GM19467 (cell line): Measurements from ENCODE around the gene FRMD4B.
A peak's percentile ranks its signal among the peaks of the same experiment; 100 is the strongest.

Source experiments
- ATAC-seq: cut with Tn5 transposase; IDR thresholded peaks from one replicate; pipeline ENCODE4 v1.9.1; 2021; ENCODE audit warnings: mild to moderate bottlenecking, moderate library complexity; ENCODE audit not compliant: unreplicated experiment

Gene FRMD4B

DNA sequence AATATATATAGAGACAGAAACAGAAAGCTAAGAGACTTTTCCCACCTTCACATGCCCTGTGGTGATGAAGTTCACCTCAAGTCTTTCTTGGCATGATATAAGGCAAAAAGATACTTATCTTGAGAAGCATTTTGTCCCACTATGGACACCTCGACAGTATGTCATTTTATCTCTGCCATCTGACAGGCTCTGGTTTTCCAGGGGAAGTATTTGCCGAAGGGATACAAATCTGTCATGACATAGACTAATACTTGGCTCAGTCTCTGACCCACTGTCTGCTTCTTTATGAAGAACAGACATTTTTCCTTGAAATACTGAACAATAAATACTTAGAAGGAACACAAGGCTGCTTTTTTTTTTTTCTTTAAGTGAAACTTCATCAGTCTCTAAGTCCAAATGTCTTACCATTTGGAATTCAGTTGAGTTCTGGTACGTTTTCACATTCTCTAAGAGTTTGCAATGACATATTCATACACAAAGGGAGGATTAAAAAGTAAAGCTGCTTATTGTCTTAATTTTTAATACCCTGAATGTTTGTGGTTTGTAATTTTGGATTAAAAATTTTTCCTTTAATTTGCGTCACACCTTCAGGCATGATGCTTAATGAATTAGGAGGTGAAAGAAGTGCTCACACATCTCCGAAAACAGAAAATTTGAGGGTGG, 175.7 kb downstream of the FRMD4B start:
- no peak for ATAC-seq

DNA sequence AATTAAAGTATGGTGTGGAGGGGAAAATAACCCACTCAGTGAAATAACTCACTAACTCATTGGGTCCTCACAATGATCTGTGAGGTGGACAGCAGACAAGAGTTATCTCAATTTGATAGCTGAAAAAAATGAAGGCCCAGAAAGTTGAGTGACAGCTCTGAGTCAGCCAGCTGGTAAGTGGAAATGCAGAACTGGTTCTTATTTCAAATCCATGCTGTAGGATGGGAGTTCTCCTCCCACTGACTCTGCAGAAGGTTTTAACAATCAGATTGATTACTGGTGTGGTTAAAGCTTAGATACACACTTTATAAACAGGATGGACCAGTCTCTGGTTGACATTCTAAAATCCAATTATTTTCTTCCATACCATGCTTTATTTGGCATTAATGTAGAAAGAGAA, 176.5 kb downstream of the FRMD4B start:
- ATAC-seq: no peak

DNA sequence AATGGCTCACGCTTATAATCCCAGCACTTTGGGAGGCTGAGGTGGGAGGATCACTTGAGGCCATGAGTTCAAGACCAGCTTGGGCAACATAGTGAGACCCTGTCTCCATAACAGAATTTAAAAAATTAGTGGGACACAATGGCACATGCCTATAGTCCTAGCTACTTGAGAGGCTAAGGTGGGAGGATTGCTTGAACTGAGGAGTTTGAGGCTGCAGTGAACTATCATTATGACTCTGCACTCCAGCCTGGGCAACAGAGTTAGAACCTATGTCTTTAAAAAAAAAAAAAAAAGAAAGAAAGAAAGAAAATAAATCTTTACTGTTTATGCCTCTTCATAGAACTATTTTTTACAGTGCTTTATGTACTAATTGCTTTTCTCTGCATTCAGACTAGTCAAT, 178.9 kb downstream of the FRMD4B start:
- no peak for ATAC-seq

DNA sequence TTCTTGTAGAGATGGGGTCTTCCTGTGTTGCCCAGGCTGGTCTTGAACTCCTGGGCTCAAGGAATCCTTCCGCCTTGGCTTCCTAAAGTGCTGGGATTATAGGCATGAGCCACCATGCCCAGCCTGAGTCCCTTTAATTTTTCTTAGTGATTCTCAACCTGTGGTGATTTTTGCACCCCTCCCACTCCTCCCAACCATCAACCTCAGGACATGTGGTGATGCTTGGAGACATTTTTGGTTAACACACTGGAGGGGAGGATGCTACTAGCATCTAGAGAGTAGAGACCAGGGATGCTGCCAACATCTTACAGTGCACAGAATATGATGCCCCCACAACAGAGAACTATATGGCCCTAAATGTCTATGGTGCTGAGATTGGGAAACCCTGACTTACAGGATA, 180.5 kb downstream of the FRMD4B start:
- no peak for ATAC-seq

DNA sequence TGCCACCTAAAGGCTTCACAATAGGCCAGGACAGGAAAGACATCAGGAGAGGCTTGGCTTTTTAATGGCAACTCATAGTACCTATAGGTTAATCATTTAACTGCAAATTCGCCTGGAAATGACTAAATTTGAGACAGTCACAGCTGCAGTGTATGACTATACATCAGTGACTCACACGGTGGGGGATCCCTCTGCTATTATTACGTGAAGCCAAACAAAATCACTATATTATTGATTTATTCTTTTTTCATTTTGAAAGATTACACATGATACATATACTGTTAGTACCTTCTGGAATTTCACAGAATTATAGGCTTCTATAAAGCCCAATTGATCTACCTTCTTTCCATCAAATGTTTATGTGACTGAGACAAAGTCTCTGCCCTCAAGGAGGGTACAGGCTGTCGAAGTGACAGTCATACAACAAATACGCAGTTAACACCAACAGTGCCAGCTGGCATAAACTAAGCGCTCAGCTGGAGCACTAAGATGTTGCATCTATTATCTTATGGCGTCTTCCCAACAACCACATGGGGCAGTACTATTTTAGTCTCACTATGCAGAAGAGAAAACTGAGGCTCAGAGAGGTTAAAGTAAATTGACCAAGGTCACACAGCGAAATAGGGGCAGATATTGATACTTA, 181.5 kb downstream of the FRMD4B start:
- ATAC-seq: peak; percentile 81

DNA sequence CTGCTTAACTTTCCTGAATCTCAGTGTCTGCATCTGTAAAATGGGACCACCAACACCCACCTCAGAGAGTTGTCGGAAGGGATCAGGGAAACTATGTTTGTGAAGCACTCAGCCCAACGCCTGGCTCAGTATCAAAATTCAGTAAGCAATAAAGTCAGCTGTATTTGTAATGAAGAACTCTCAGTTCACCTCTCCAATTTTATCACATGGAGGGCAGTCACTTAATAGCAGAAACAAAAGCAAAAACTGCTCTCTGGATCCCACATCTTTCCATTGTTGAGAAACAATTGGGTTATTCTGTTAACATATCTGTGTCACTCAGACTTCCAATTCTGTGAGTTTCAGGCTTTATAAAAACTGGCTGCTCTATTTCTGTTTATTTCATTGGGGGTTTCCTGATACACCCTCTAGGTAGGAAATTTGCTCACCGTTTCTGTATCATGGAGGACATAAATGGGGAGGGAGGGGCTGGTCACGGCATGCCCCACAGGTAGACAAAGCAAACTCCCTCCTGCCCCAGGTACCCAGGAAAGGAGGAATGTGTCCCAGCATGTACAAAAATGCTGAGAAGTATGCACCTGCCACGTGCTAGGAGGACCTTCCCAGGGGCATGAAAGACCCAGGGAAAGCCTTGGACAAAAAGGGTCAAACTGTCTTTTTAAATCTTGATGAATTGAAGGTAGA, 182.1 kb downstream of the FRMD4B start:
- no peak for ATAC-seq

DNA sequence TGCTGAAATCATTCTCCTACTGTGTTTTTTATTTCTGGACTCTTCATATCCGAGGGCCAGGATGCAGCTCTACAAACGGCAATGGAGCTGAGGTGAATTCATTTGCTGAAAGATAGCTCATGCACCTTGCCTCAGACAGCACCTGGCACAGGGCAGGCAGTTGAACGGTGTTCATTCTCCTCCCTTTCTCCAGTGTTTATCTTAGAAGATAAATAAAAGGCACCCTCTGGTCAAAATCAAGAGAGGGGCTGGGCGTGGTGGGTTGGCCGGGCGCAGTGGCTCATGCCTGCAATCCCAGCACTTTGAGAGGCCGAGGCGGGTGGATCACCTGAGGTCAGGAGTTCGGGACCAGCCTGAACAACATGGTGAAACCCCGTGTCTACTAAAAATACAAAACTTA, 184.2 kb downstream of the FRMD4B start:
- ATAC-seq: no peak

DNA sequence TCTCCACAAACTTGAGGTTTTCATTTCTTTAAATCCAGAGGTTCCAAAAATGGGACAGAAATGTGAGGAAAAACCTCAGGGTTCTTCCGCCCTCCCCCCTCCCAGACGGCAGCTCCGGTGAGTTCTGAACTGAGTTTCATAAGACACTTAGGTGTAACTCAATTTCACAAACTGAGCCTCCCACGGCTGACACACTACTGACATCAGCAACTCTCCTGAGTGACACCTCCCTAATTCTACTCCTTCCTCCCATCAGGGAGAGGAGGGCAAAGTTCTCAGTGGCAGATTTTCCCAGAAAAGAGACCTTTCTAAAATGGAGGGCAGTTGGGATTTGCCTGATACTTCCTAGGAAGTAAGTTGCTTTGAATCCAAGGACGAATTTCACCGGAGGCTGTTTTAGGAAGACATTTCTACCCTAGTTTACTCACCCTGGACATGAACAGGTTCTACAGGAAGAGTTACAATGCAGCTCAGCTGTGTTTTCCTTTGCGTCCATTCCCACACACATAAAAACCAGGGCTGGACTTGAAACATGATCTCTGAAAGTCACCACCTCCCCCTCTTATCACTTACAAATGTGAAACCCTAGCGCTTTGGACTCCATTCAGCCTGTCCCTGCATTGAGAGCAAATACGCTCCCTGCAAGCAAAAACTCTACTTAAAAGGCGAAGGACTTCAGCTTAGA, 185.4 kb downstream of the FRMD4B start:
- no peak for ATAC-seq

DNA sequence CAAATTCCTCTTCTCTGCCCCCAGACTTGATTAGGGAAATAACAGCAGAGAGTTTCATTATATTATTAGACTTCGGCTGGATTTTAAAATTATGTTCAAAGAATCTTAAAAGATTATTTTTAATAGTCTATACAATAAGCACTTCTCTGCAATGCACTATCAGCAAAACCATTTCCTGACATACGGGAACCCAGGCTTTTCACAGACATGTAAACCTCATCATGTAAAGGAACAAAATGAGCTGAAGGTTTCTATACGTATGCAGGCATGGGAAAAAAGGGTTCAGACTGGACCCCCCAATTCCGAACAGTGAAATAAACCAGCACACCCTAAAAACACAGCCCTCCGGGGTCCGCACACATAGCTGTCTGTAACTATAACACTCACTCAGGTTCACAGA, 185.9 kb downstream of the FRMD4B start:
- ATAC-seq: no peak

DNA sequence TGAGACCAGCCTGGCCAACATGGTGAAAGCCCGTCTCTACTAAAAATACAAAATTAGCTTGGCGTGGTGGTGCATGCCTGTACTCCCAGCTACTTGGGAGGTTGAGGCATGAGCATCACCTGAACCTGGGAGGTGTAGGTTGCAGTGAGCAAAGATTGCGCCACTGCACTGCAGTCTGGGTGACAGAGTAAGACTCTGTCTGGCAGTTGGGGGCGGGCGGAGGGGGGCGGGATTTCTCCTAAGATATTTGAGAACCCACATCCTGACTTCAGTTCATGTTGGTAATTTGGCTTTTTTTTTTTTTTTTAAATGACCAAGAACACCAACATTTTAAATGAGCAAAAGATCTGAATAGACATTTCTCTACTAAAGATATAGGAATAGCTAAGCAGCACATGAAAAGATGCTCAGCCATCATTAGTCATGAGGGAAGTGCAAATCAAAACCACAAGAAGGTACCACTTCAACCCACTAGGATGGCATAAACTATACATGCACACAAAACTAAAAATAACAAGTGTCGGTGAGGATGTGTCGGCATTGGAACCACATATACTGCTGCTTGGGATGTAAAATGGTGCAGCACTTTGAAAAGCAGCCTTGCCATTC, 187.9 kb downstream of the FRMD4B start:
- no peak for ATAC-seq

DNA sequence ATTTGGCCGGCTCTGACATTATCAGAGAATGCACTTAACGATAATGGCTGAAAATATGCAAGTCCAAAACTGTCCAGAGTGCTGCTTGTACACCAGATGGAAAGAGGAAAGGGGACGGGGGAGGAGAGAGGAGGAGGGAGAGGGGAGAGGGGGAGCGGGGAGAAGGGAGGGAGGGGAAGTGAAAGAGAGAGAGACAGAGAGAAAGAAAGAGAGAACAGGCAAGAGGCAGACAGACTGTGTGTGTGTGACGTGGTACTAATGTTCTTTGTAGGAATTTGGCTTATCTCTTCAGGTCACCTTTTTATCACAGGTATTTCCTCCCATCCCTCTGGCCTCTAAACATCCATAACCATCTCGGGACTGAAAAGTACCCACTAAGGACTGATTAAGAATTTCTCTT, 188.4 kb downstream of the FRMD4B start:
- ATAC-seq: no peak

DNA sequence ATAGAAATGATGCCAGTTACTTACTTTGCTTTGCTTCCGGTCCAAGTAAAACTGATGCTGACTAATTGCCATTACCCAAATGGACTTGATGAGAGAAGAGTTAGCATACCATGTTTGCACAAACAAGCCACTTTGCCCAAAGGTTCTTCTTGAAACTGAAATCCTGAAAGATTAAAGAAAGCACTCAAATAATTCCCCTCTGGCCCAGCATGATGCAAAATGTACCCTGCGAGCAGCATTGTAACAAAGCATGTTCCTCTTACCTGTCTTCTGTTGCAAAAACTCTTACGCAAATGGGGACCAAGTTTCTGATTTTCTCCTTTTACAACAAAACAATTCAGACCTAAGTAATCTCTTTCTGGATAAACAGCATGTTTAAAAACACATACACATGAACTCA, 189.0 kb downstream of the FRMD4B start:
- ATAC-seq: no peak

DNA sequence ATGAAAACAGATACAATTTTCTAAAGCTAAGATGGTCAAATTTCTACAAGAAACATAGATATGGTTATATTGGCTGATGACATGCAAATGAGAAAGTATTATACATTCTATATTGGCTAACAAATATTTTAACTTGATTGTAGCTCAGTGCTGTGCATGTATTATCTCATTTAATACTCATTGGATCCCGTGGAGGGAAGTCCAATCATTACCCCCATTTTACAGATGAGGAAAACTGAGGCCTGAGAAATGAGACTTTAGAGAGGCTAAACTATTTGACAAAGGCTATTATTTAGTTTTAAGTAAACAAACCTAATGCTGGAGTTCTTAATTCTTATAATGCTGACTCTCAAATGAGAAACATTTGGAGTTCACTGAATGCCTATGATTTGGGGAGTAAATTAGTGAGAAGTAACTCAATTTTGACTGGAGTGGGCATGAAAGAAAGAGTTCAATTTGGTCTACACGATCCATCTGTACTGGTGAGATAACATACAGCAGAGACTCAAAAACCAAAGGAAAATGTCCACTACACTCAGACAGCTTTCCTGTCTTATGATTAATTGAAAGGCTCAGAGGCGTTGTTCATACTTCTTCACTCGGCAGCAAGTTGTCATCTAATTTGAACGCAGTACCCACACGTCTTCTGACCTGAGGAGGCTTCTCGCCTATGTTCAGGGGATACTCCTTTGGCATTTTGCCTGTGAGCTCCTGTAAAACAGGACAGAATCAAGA, 191.3 kb downstream of the FRMD4B start:
- ATAC-seq: no peak

DNA sequence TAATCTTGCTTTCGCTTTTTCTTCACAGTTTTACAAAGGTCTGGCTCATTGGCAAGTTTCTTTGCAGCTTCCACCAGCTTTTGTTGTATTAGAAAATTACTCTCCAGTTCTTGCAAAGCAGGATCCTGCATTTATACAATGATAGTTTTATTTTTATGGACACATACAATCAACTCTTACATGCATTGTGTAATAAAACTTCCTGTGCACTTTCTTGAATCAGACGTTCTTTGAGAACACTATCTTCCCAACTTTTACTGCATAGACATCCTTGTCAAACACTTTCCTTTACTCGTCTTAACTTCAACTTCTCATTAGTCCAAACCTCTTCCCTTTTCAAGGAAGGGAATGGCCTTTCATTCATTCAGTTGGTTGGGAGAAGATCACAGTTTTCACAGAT, 192.1 kb downstream of the FRMD4B start:
- ATAC-seq: no peak

DNA sequence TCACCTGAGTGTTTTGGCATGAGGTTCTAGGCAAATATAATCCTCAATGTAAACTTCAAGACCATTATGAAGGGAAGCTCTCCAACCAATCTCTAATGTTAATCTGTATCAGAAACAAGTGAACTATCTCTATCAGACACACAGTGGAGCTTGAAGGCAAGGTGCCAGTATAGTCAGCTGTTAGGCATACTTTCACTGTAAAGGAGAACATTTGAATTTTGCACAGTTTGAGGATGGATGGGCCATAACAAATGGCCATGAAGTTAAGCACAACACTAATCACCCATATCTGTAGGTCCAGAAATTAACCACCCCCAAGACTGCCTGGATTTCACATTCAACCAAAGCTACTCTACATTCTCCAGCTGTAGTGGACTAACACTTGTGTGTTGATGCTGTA, 194.4 kb downstream of the FRMD4B start:
- no peak for ATAC-seq

DNA sequence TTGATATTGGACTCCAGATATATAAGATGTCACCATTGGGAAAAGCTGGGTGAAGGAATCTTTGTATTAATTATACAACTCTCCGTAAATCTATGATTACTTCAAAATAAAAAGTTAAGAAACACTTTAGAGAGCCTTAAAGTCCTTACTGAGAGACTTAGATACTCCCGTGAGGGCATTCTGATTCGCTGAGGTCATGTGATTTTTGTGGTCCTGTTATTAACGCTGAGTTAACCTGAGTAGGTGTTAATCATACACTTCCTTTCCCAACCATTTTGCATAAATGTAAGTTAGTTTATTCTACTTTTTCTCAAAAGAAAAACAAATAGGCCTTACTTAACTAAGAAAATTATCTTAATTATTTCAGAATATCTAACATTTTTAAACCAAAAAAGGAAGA, 196.4 kb downstream of the FRMD4B start:
- no peak for ATAC-seq

DNA sequence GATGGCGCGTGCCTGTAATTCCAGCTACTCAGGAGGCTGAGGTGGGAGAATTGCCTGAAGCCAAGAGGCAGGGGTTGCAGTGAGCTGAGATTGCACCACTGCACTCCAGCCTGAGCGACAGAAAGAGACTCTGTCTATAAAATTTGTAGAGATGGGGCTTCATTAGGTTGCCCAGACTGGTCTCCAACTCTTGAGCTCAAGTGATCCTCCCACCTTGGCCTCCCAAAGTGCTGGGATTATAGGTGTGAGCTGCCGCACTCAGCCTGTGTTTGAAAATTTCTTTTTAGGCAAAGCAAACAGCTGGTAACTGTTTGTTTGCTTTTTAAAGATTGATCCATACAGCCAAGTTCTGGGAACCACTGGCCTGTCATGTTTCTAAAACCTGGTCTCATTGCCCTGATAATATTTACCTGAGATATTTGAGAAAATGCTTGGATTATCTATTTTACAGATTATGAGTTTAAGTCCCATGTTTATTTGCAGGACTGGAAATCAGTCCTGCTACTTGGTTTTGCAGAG, 199.3 kb downstream of the FRMD4B start:
- ATAC-seq: no peak

DNA sequence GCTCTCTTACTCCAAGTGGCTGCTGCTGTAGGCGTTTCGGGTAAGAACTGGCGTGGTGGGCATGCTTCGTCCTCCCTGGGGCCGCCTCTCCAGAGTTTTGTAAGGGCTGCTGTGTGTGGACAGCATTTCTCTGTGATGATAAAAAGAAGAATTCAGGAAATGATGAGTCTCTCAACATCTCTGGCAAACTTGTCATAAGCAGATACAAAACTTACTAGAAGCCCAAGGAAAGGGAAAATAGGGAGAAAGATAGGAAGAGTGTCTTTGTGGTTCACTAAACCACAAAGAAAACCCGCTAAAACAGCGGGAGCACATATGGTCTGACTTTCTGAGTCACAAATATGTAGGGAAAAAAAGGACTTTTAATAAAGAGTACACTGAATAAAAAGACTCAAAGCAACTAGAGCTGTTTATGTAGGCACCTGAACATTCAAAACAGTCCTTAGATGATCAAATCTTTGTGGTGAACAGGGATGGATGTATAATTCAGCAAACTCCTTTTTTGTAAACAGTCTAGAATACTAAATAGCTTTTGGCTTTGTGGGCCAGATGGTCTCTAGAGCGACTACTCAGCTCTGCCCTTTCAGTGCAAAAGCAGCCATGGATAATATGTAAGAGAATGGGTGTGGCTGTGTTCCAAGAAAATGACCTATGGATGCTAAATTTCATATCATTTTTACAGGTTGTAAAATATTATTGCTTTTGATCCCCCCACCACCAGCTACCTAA, 203.1 kb downstream of the FRMD4B start:
- no peak for ATAC-seq

DNA sequence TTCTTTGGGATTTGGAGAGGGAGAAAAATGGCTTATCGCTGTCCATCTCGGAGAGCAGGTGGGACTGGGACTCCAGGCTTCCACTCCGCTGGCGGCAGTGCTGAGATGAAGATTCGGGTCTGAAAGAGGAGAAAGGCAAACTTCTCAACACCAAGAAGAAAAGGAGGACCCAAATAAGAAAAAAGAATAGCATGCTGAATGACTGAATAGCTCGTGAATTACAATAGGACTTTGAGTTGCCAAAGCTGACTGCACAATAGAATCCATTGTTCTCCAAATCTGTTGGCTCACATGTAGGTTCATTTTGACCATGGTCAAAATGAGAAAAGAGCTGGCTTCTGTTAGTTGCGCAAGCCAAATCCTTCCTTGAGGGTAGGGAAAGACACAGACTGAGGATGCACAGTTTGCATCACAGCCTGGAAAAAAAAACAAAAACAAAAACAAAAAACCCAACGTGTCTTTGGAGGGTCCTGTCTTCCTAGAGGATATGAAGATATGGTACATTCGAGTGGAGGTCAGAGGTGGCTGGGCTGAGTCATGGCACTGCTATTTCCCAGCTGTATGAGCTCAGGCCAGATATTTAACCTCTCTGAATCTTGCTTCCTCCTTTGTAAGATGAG, 204.2 kb downstream of the FRMD4B start:
- no peak for ATAC-seq
